CD14-positive monocyte (primary cell): Measurements from ENCODE around the gene ZNF652. TPM values are rescaled to one million over a fixed set of nuclear protein-coding genes. Genes with fewer than 3 reads are reported as not detected.

Experiments
- DNase-seq, 3 donors: peaks; one replicate each; pipeline ENCODE4 v3.0.0-alpha.2; 2011 to 2022
- H2AFZ ChIP-seq: 2 replicates; pipeline ENCODE4 v1.6.0; 2012; ENCODE audit warnings: mild to moderate bottlenecking, low read depth, low read length, inconsistent platforms; ENCODE audit not compliant: insufficient read depth, poor library complexity, severe bottlenecking
- H3K27ac ChIP-seq, 2 donors: 1 replicate in 1 of 2; 2 replicates in 1 of 2; pipeline ENCODE4 v1.5.1; 2012 to 2013; ENCODE audit warnings: low read length in 2 of 2, control low read depth in 1 of 2, inconsistent platforms in 1 of 2, low read depth in 1 of 2, mild to moderate bottlenecking in 1 of 2
- H3K27me3 ChIP-seq, 2 donors: one replicate each; pipeline versions ENCODE4 v1.6.0 to v1.6.1; 2011 to 2013; ENCODE audit warnings: low read length in 2 of 2; ENCODE audit not compliant: control insufficient read depth in 2 of 2, insufficient read depth in 2 of 2
- H3K36me3 ChIP-seq, 2 donors: replicated peaks in 1 of 2; 1 replicate in 1 of 2; 2 replicates in 1 of 2; pipeline versions ENCODE4 v1.5.1 to v1.6.1; 2012 to 2013; ENCODE audit warnings: low read length in 2 of 2, control low read depth in 1 of 2, inconsistent platforms in 1 of 2, mild to moderate bottlenecking in 1 of 2; ENCODE audit not compliant: insufficient read depth in 2 of 2, control insufficient read depth in 1 of 2
- H3K4me1 ChIP-seq, 2 donors: 1 replicate in 1 of 2; 2 replicates in 1 of 2; pipeline versions ENCODE4 v1.5.1 to v1.6.1; 2012 to 2013; ENCODE audit warnings: low read length in 2 of 2, control low read depth in 1 of 2, inconsistent platforms in 1 of 2, mild to moderate bottlenecking in 1 of 2, moderate library complexity in 1 of 2; ENCODE audit not compliant: insufficient read depth in 2 of 2, control insufficient read depth in 1 of 2
- H3K4me2 ChIP-seq: replicated peaks from 2 replicates; pipeline ENCODE3; 2012; ENCODE audit warnings: low read length, moderate library complexity, mild to moderate bottlenecking; ENCODE audit not compliant: poor library complexity, severe bottlenecking; ENCODE audit errors: extremely low read depth
- H3K4me3 ChIP-seq, 3 experiments: fragments of 200-600 bp in 1 of 3; sonication (generic) in 1 of 3; replicated peaks in 1 of 3; 1 replicate in 2 of 3; 2 replicates in 1 of 3; pipeline ENCODE4 v1.5.1; 2011 to 2013; ENCODE audit warnings: low read length in 3 of 3, mild to moderate bottlenecking in 3 of 3, control low read depth in 2 of 3, low read depth in 2 of 3, inconsistent platforms in 1 of 3, moderate library complexity in 1 of 3
- H3K79me2 ChIP-seq: 2 replicates; pipeline ENCODE4 v1.6.0; 2012; ENCODE audit warnings: mild to moderate bottlenecking, control low read depth, inconsistent platforms, low read length, moderate library complexity; ENCODE audit not compliant: insufficient read depth
- H3K9ac ChIP-seq: 2 replicates; pipeline ENCODE4 v1.6.0; 2017; ENCODE audit warnings: low read length, mild to moderate bottlenecking; ENCODE audit not compliant: insufficient read depth, poor library complexity, severe bottlenecking
- H3K9me3 ChIP-seq, 2 donors: replicated peaks in 1 of 2; 1 replicate in 1 of 2; 2 replicates in 1 of 2; pipeline versions ENCODE4 v1.5.1 to v1.6.1; 2012 to 2013; ENCODE audit warnings: low read length in 2 of 2, control low read depth in 1 of 2; ENCODE audit not compliant: control insufficient read depth in 1 of 2, insufficient read depth in 1 of 2
- H4K20me1 ChIP-seq: 2 replicates; pipeline ENCODE4 v1.6.0; 2012; ENCODE audit warnings: mild to moderate bottlenecking, low read length, control low read depth, moderate library complexity; ENCODE audit not compliant: insufficient read depth
- H3K27ac Mint-ChIP-seq, 7 donors: one replicate each; pipeline ENCODE4 v1.8.0; 2020; ENCODE audit warnings: mild to moderate bottlenecking in 7 of 7, mixed read lengths in 7 of 7, moderate library complexity in 6 of 7, inconsistent platforms in 2 of 7
- H3K27me3 Mint-ChIP-seq, 3 donors: one replicate each; pipeline ENCODE4 v1.8.0; 2021 to 2022; ENCODE audit warnings: low read depth in 3 of 3, mild to moderate bottlenecking in 3 of 3, mixed read lengths in 3 of 3, moderate library complexity in 3 of 3, inconsistent platforms in 1 of 3
- H3K36me3 Mint-ChIP-seq, 2 donors: one replicate each; pipeline ENCODE4 v1.8.0; 2020; ENCODE audit warnings: mixed read lengths in 2 of 2, inconsistent platforms in 1 of 2, mild to moderate bottlenecking in 1 of 2
- H3K4me1 Mint-ChIP-seq: one replicate; pipeline ENCODE4 v1.8.0; 2020; ENCODE audit warnings: mild to moderate bottlenecking, mixed read lengths
- H3K4me3 Mint-ChIP-seq, 2 donors: one replicate each; pipeline ENCODE4 v1.8.0; 2020; ENCODE audit warnings: mild to moderate bottlenecking in 2 of 2, mixed read lengths in 2 of 2, moderate library complexity in 1 of 2
- H3K9me3 Mint-ChIP-seq, 7 donors: one replicate each; pipeline ENCODE4 v1.8.0; 2020 to 2022; ENCODE audit warnings: mixed read lengths in 7 of 7, mild to moderate bottlenecking in 6 of 7, moderate library complexity in 6 of 7, inconsistent platforms in 2 of 7
- CTCF ChIP-seq: fragments of 200-600 bp; IDR thresholded peaks from one replicate; pipeline ENCODE4 v1.8.0; 2022; ENCODE audit warnings: antibody characterized with exemption, mild to moderate bottlenecking
- WGBS: methylation state at CpG from one replicate; pipeline ENCODE4 v1.1.5; 2013; ENCODE audit warnings: missing lambda C conversion rate; ENCODE audit not compliant: insufficient coverage; 5-methylcytosine and 5-hydroxymethylcytosine counted together
- intact Hi-C, 2 donors: fragments of 100-400 bp; cut with micrococcal nuclease; formaldehyde crosslinking; loops; one replicate each; pipeline versions ENCODE4 v1.15.0 to v1.15.1; 2023
- polyA plus RNA-seq, 3 donors: library from polyadenylated mRNA; depleted of rRNA in 1 of 3; unstranded in 2 of 3; stranded (reverse) in 1 of 3; fragments of 300-500 nt in 2 of 3; fragments of >200 nt in 1 of 3; fragmentation: Illumina TruSeq in 2 of 3; gene quantifications; 1 replicate in 2 of 3; 2 replicates in 1 of 3; pipeline ENCODE4 v1.2.3, GENCODE V29; 2012 to 2021
- small RNA-seq: library from RNA; depleted of rRNA; stranded (forward); fragments of <200 nt; gene quantifications from one replicate; pipeline ENCODE3, GENCODE V24; 2012; ENCODE audit warnings: low read depth; ENCODE audit not compliant: insufficient read length

ZNF652 gene
- polyA plus RNA-seq, 3 donors: 16.9 to 19.8 (median 18.8) TPM

DNA sequence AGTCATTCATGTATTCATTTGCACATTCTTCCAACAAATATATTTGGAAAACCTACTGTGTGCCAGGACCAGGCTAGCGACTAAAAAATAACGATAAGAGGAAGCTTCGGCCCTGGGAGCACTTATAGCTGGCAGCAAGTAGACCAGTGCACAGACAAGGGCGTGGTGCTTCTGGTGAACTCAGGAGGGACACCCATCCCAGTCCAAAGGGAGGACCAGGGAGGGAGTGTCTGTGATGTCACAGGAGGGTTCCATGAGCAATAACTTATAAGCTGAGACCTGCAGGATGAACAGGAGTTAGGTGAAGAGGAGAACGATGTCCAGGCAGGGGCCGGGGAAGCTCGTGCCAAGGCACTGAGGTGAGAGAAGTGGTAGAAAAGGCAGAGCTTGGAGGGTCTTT lies 114.1 kb downstream of the ZNF652 start:
- WGBS: 77% methylated on average over 5 of the region's 7 CpGs

GRCh38 chr17:49244839-49245238 lies 117.2 kb downstream of the ZNF652 start:
- Histone ChIP-seq H3K9me3 (no peaks in the 10 kb centered on the region), H3K36me3 (no peaks in the 10 kb centered on the region), H3K27me3 (no peaks in the 10 kb centered on the region), H4K20me1 (no peaks in the 10 kb centered on the region), H2AFZ (no peak overlapping the region), H3K4me1 (no peaks in the 10 kb centered on the region), H3K9ac (no peak overlapping the region), H3K79me2 (no peaks in the 10 kb centered on the region), H3K4me3 (no peak overlapping the region), H3K27ac (no peak overlapping the region), H3K4me2 (no peak overlapping the region)
- DNase-seq: no peak
- Mint-ChIP-seq H3K27me3 (peaks cover 0 to 10% (median 4%) of the 10 kb centered on the region in 3 donors), H3K36me3 (peaks cover 0 to 2% of the 10 kb centered on the region in 2 donors), H3K9me3 (peaks cover 0 to 2% (median 0%) of the 10 kb centered on the region in 7 donors), H3K27ac (no peak overlapping the region), H3K4me1 (peaks cover 2% of the 10 kb centered on the region), H3K4me3 (no peak overlapping the region)
- WGBS: 97% methylated on average over 4 of the region's 4 CpGs
- intact Hi-C loops: no loop called here
- TF ChIP-seq CTCF: no peak

More for the DNA sequence above, 114.1 kb downstream of the ZNF652 start:
- H3K9me3 ChIP-seq: no peaks in the 10 kb centered on the region
- peak overlapping the region in 1 of 7 donors; percentile 71 for H3K27ac Mint-ChIP-seq
- H3K9me3 Mint-ChIP-seq: peaks cover 0 to 1% (median 0%) of the 10 kb centered on the region in 7 donors
- no peaks in the 10 kb centered on the region for H4K20me1 ChIP-seq
- no peak overlapping the region for H3K9ac ChIP-seq
- no peaks in the 10 kb centered on the region for H3K79me2 ChIP-seq
- no peaks in the 10 kb centered on the region for H3K27me3 ChIP-seq
- H3K4me3 Mint-ChIP-seq: no peak overlapping the region
- H3K27ac ChIP-seq: no peak overlapping the region
- no peak for DNase-seq
- intact Hi-C loops: no loop called here
- H3K4me2 ChIP-seq: no peak overlapping the region
- H3K36me3 ChIP-seq: no peaks in the 10 kb centered on the region
- no peak overlapping the region for H2AFZ ChIP-seq
- peaks cover 0 to 8% (median 4%) of the 10 kb centered on the region in 3 donors for H3K27me3 Mint-ChIP-seq
- H3K4me1 ChIP-seq: peaks cover 20 to 21% of the 10 kb centered on the region in 2 donors
- no peak overlapping the region for H3K4me3 ChIP-seq
- peaks cover 5 to 8% of the 10 kb centered on the region in 2 donors for H3K36me3 Mint-ChIP-seq
- H3K4me1 Mint-ChIP-seq: peaks cover 23% of the 10 kb centered on the region
- no peak for TF ChIP-seq CTCF

Small RNAs within 50 kb of the gene (small RNA-seq; reads per million reads assigned to genes)
- not detected for gene MIR6129

Other genes starting within 250 kb of the ZNF652 start
- not detected for gene B4GALNT2, start 229.5 kb downstream of the ZNF652 start, polyA plus RNA-seq
- gene GNGT2, start 151.7 kb downstream of the ZNF652 start, polyA plus RNA-seq: 10 to 100 TPM; 16.0 to 25.1 (median 16.7) TPM
- 10 to 100 TPM; 43.2 to 90.6 (median 73.2) TPM for gene ABI3, start 151.5 kb downstream of the ZNF652 start, polyA plus RNA-seq
- gene PHOSPHO1, start 131.5 kb downstream of the ZNF652 start, polyA plus RNA-seq: 1 to 10 TPM in 1 of 3 donors, under 1 TPM in 2; 0.51 to 1.4 (median 0.61) TPM
- gene PHB1, start 52.6 kb upstream of the ZNF652 start, polyA plus RNA-seq: 10 to 100 TPM; 57.1 to 89.2 (median 83.9) TPM
- under 1 TPM in 2 of 3 donors, not detected in 1; 0.05 to 0.19 TPM for gene NGFR, start 133.0 kb upstream of the ZNF652 start, polyA plus RNA-seq
- gene NXPH3, start 213.6 kb upstream of the ZNF652 start, polyA plus RNA-seq: not detected